ENCODE data around the gene CDH11. TPM values are rescaled to one million over a fixed set of nuclear protein-coding genes. Genes with fewer than 3 reads are reported as not detected.

Gene CDH11
- total RNA-seq, 1 experiment from 2014 or later: 5.4 TPM

- peaks cover 6 to 7% of the 10 kb centered on the region in 2 experiments for H3K4me1 Mint-ChIP-seq
- TF ChIP-seq CTCF (conservative IDR thresholded peaks at IDR 0.05): no peak
- H4K8ac ChIP-seq (replicated peaks; ENCODE audit: insufficient read length, low read depth, low read length): no peak overlapping the region
- no peak overlapping the region for H3K4me3 Mint-ChIP-seq
- H3K4me1 ChIP-seq (ENCODE audit: insufficient read depth, low read length): peaks cover 3% of the 10 kb centered on the region; the same call in 1 of the 2 replicates
- no peak overlapping the region for H3K27ac ChIP-seq (ENCODE audit: insufficient read length, low read depth, low read length)
- no peaks in the 10 kb centered on the region for H3K79me1 ChIP-seq (ENCODE audit: insufficient read depth, low read depth, low read length, poor library complexity, severe bottlenecking)
- H4K91ac ChIP-seq (ENCODE audit: insufficient read length, low read depth, low read length): no peak overlapping the region
- no peak overlapping the region for H3K9ac ChIP-seq (ENCODE audit: extremely low read depth, insufficient read length, low read length)
- H3K56ac ChIP-seq (ENCODE audit: insufficient read length, low read depth, low read length): no peak overlapping the region
- H3K79me2 ChIP-seq (ENCODE audit: insufficient read depth, low read length): no peaks in the 10 kb centered on the region
- H2BK5ac ChIP-seq (ENCODE audit: insufficient read length, low read length): no peak overlapping the region
- H2AK5ac ChIP-seq (ENCODE audit: insufficient read length, low read length): no peak overlapping the region
- no peak for DNase-seq
- H2BK15ac ChIP-seq (ENCODE audit: low read depth, low read length): no peak overlapping the region
- no peak overlapping the region for H2BK12ac ChIP-seq (ENCODE audit: insufficient read length, low read depth, low read length)
- H3T11ph ChIP-seq (ENCODE audit: low read length): no peak overlapping the region
- no peaks in the 10 kb centered on the region for H3K9me3 ChIP-seq (ENCODE audit: control insufficient read depth, low read depth, low read length)
- H3K23ac ChIP-seq (ENCODE audit: insufficient read length, low read depth, low read length): no peak overlapping the region
- no peak overlapping the region for H4K5ac ChIP-seq (ENCODE audit: insufficient read length, low read depth, low read length)
- no peak overlapping the region for H3K14ac ChIP-seq (ENCODE audit: insufficient read depth, low read length)
- H3K23me2 ChIP-seq (ENCODE audit: insufficient read length, low read depth, low read length, poor library complexity, severe bottlenecking): no peaks in the 10 kb centered on the region
- no peak overlapping the region for H3K4ac ChIP-seq (ENCODE audit: low read depth, low read length)
- no peaks in the 10 kb centered on the region for H3K27me3 ChIP-seq (ENCODE audit: insufficient read depth, low read length)
- H3K27me3 Mint-ChIP-seq (ENCODE audit: low read depth): no peaks in the 10 kb centered on the region; the same call in 1 of the 2 replicates
- peaks cover 0 to 2% (median 0%) of the 10 kb centered on the region in 3 experiments; a peak in 4 of 7 replicates for H3K36me3 Mint-ChIP-seq (ENCODE audit: insufficient read depth in 1 of 3, low read depth in 3 of 3)
- H4K20me1 ChIP-seq (ENCODE audit: control insufficient read depth, insufficient read depth, insufficient read length): no peaks in the 10 kb centered on the region
- no peak overlapping the region for H3K4me2 ChIP-seq (ENCODE audit: insufficient read depth, insufficient read length, low read length)
- no peak overlapping the region for H2AFZ ChIP-seq (ENCODE audit: low read length)
- no peak overlapping the region for H2BK20ac ChIP-seq (ENCODE audit: low read depth, low read length, poor library complexity, severe bottlenecking)
- H3K18ac ChIP-seq (ENCODE audit: insufficient read length, low read depth, low read length): no peak overlapping the region
- H3K9me3 Mint-ChIP-seq: peaks cover 0 to 2% of the 10 kb centered on the region in 2 experiments; a peak in 3 of 5 replicates
- no peak overlapping the region for H2BK120ac ChIP-seq (ENCODE audit: low read depth, low read length, poor library complexity, severe bottlenecking)
- no peak overlapping the region for H3K27ac Mint-ChIP-seq
These were observed 97.1 kb downstream of the CDH11 start for GRCh38 chr16:65024767-65025178.
